ENCODE results near the gene ZNF85.
"Not testable (repeated sequence)": the region's sequence is repeated elsewhere in the genome, so short reads cannot be mapped to it uniquely, and the experiment has no call there.

Gene ZNF85
- 7.6 to 10.0 reads per million in 2 experiments for total RNA-seq

GRCh38 chr19:20923077-20923871, at the start of gene ZNF85:
Gene ZNF85 (plus strand): TSS chr19:20923251. CDS start chr19:20923401, 150 bp downstream.
- DNase-seq (ENCODE audit: low read depth), result peak; percentile 89

GRCh38 chr19:20879501-20879900, 43.5 kb upstream of the ZNF85 start:
- no peak for DNase-seq (ENCODE audit: low read depth)

- no peak for DNase-seq (ENCODE audit: low read depth)
Measured at GRCh38 chr19:20912973-20913372, 10.1 kb upstream of the ZNF85 start.

GRCh38 chr19:20925481-20925880, 2.4 kb downstream of the ZNF85 start:
- no peak for DNase-seq (ENCODE audit: low read depth)

- DNase-seq (ENCODE audit: low read depth), result no peak
Measured at GRCh38 chr19:20926796-20927195, 3.7 kb downstream of the ZNF85 start.

- no peak for DNase-seq (ENCODE audit: low read depth)
Measured at GRCh38 chr19:20928371-20928770, 5.3 kb downstream of the ZNF85 start.

GRCh38 chr19:20936322-20936947, 13.4 kb downstream of the ZNF85 start:
- not testable (repeated sequence) for DNase-seq (ENCODE audit: low read depth)

GRCh38 chr19:20952561-20953095, 29.6 kb downstream of the ZNF85 start:
- not testable (repeated sequence) for DNase-seq (ENCODE audit: low read depth)

GRCh38 chr19:20964798-20965197, 41.7 kb downstream of the ZNF85 start:
- DNase-seq (ENCODE audit: low read depth), result no peak

GRCh38 chr19:20968092-20968491, 45.0 kb downstream of the ZNF85 start:
- no peak for DNase-seq (ENCODE audit: low read depth)

GRCh38 chr19:20969498-20969897, 46.4 kb downstream of the ZNF85 start:
- DNase-seq (ENCODE audit: low read depth), result no peak

GRCh38 chr19:20969898-20970297, 46.8 kb downstream of the ZNF85 start:
- DNase-seq (ENCODE audit: low read depth), result no peak

- not testable (repeated sequence) for DNase-seq (ENCODE audit: low read depth)
Measured at GRCh38 chr19:20992788-20993187, 69.7 kb downstream of the ZNF85 start.

GRCh38 chr19:20999731-21000352, 76.8 kb downstream of the ZNF85 start:
- DNase-seq (ENCODE audit: low read depth), result peak; percentile 82
